CD14-positive monocyte (primary cell): ENCODE results near the gene SPINT3. TPM values are rescaled to one million over a fixed set of nuclear protein-coding genes. Genes with fewer than 3 reads are reported as not detected.

ENCODE experiments used
- DNase-seq, 3 donors: peaks; one replicate each; pipeline ENCODE4 v3.0.0-alpha.2; 2011 to 2022
- H2AFZ ChIP-seq: 2 replicates; pipeline ENCODE4 v1.6.0; 2012; ENCODE audit warnings: mild to moderate bottlenecking, low read depth, low read length, inconsistent platforms; ENCODE audit not compliant: insufficient read depth, poor library complexity, severe bottlenecking
- H3K27ac ChIP-seq, 2 donors: 1 replicate in 1 of 2; 2 replicates in 1 of 2; pipeline ENCODE4 v1.5.1; 2012 to 2013; ENCODE audit warnings: low read length in 2 of 2, control low read depth in 1 of 2, inconsistent platforms in 1 of 2, low read depth in 1 of 2, mild to moderate bottlenecking in 1 of 2
- H3K27me3 ChIP-seq, 2 donors: one replicate each; pipeline versions ENCODE4 v1.6.0 to v1.6.1; 2011 to 2013; ENCODE audit warnings: low read length in 2 of 2; ENCODE audit not compliant: control insufficient read depth in 2 of 2, insufficient read depth in 2 of 2
- H3K36me3 ChIP-seq, 2 donors: replicated peaks in 1 of 2; 1 replicate in 1 of 2; 2 replicates in 1 of 2; pipeline versions ENCODE4 v1.5.1 to v1.6.1; 2012 to 2013; ENCODE audit warnings: low read length in 2 of 2, control low read depth in 1 of 2, inconsistent platforms in 1 of 2, mild to moderate bottlenecking in 1 of 2; ENCODE audit not compliant: insufficient read depth in 2 of 2, control insufficient read depth in 1 of 2
- H3K4me1 ChIP-seq, 2 donors: 1 replicate in 1 of 2; 2 replicates in 1 of 2; pipeline versions ENCODE4 v1.5.1 to v1.6.1; 2012 to 2013; ENCODE audit warnings: low read length in 2 of 2, control low read depth in 1 of 2, inconsistent platforms in 1 of 2, mild to moderate bottlenecking in 1 of 2, moderate library complexity in 1 of 2; ENCODE audit not compliant: insufficient read depth in 2 of 2, control insufficient read depth in 1 of 2
- H3K4me2 ChIP-seq: replicated peaks from 2 replicates; pipeline ENCODE3; 2012; ENCODE audit warnings: low read length, moderate library complexity, mild to moderate bottlenecking; ENCODE audit not compliant: poor library complexity, severe bottlenecking; ENCODE audit errors: extremely low read depth
- H3K4me3 ChIP-seq, 3 experiments: fragments of 200-600 bp in 1 of 3; sonication (generic) in 1 of 3; replicated peaks in 1 of 3; 1 replicate in 2 of 3; 2 replicates in 1 of 3; pipeline ENCODE4 v1.5.1; 2011 to 2013; ENCODE audit warnings: low read length in 3 of 3, mild to moderate bottlenecking in 3 of 3, control low read depth in 2 of 3, low read depth in 2 of 3, inconsistent platforms in 1 of 3, moderate library complexity in 1 of 3
- H3K79me2 ChIP-seq: 2 replicates; pipeline ENCODE4 v1.6.0; 2012; ENCODE audit warnings: mild to moderate bottlenecking, control low read depth, inconsistent platforms, low read length, moderate library complexity; ENCODE audit not compliant: insufficient read depth
- H3K9ac ChIP-seq: 2 replicates; pipeline ENCODE4 v1.6.0; 2017; ENCODE audit warnings: low read length, mild to moderate bottlenecking; ENCODE audit not compliant: insufficient read depth, poor library complexity, severe bottlenecking
- H3K9me3 ChIP-seq, 2 donors: replicated peaks in 1 of 2; 1 replicate in 1 of 2; 2 replicates in 1 of 2; pipeline versions ENCODE4 v1.5.1 to v1.6.1; 2012 to 2013; ENCODE audit warnings: low read length in 2 of 2, control low read depth in 1 of 2; ENCODE audit not compliant: control insufficient read depth in 1 of 2, insufficient read depth in 1 of 2
- H4K20me1 ChIP-seq: 2 replicates; pipeline ENCODE4 v1.6.0; 2012; ENCODE audit warnings: mild to moderate bottlenecking, low read length, control low read depth, moderate library complexity; ENCODE audit not compliant: insufficient read depth
- H3K27ac Mint-ChIP-seq, 7 donors: one replicate each; pipeline ENCODE4 v1.8.0; 2020; ENCODE audit warnings: mild to moderate bottlenecking in 7 of 7, mixed read lengths in 7 of 7, moderate library complexity in 6 of 7, inconsistent platforms in 2 of 7
- H3K27me3 Mint-ChIP-seq, 3 donors: one replicate each; pipeline ENCODE4 v1.8.0; 2021 to 2022; ENCODE audit warnings: low read depth in 3 of 3, mild to moderate bottlenecking in 3 of 3, mixed read lengths in 3 of 3, moderate library complexity in 3 of 3, inconsistent platforms in 1 of 3
- H3K36me3 Mint-ChIP-seq, 2 donors: one replicate each; pipeline ENCODE4 v1.8.0; 2020; ENCODE audit warnings: mixed read lengths in 2 of 2, inconsistent platforms in 1 of 2, mild to moderate bottlenecking in 1 of 2
- H3K4me1 Mint-ChIP-seq: one replicate; pipeline ENCODE4 v1.8.0; 2020; ENCODE audit warnings: mild to moderate bottlenecking, mixed read lengths
- H3K4me3 Mint-ChIP-seq, 2 donors: one replicate each; pipeline ENCODE4 v1.8.0; 2020; ENCODE audit warnings: mild to moderate bottlenecking in 2 of 2, mixed read lengths in 2 of 2, moderate library complexity in 1 of 2
- H3K9me3 Mint-ChIP-seq, 7 donors: one replicate each; pipeline ENCODE4 v1.8.0; 2020 to 2022; ENCODE audit warnings: mixed read lengths in 7 of 7, mild to moderate bottlenecking in 6 of 7, moderate library complexity in 6 of 7, inconsistent platforms in 2 of 7
- WGBS: methylation state at CpG from one replicate; pipeline ENCODE4 v1.1.5; 2013; ENCODE audit warnings: missing lambda C conversion rate; ENCODE audit not compliant: insufficient coverage; 5-methylcytosine and 5-hydroxymethylcytosine counted together
- intact Hi-C, 2 donors: fragments of 100-400 bp; cut with micrococcal nuclease; formaldehyde crosslinking; loops; one replicate each; pipeline versions ENCODE4 v1.15.0 to v1.15.1; 2023
- polyA plus RNA-seq, 3 donors: library from polyadenylated mRNA; depleted of rRNA in 1 of 3; unstranded in 2 of 3; stranded (reverse) in 1 of 3; fragments of 300-500 nt in 2 of 3; fragments of >200 nt in 1 of 3; fragmentation: Illumina TruSeq in 2 of 3; gene quantifications; 1 replicate in 2 of 3; 2 replicates in 1 of 3; pipeline ENCODE4 v1.2.3, GENCODE V29; 2012 to 2021
- TF ChIP-seq, protein P1 (sequence below): fragments of 200-600 bp; IDR thresholded peaks from one replicate; pipeline ENCODE4 v1.8.0; 2022; ENCODE audit warnings: antibody characterized with exemption, mild to moderate bottlenecking

SPINT3 gene
- polyA plus RNA-seq, 3 donors: not detected

GRCh38 chr20:45508068-45508886 lies 7.1 kb downstream of the SPINT3 start:
- peaks cover 5 to 6% of the 10 kb centered on the region in 2 donors for H3K27me3 ChIP-seq
- H3K9me3 ChIP-seq: no peaks in the 10 kb centered on the region
- peaks cover 0 to 2% (median 0%) of the 10 kb centered on the region in 7 donors for H3K9me3 Mint-ChIP-seq
- 84% methylated on average over 7 of the region's 7 CpGs for WGBS
- no peak for DNase-seq
- no peak overlapping the region for H3K4me2 ChIP-seq
- no peak overlapping the region for H2AFZ ChIP-seq
- H3K4me3 ChIP-seq: no peak overlapping the region
- H3K27me3 Mint-ChIP-seq: peaks cover 7 to 23% (median 17%) of the 10 kb centered on the region in 3 donors
- no peaks in the 10 kb centered on the region for H3K4me1 ChIP-seq
- no peaks in the 10 kb centered on the region for H3K4me1 Mint-ChIP-seq
- H3K9ac ChIP-seq: no peak overlapping the region
- H3K79me2 ChIP-seq: no peaks in the 10 kb centered on the region
- intact Hi-C loops: no loop called here
- H3K4me3 Mint-ChIP-seq: no peak overlapping the region
- H3K27ac ChIP-seq: no peak overlapping the region
- H3K36me3 Mint-ChIP-seq: no peaks in the 10 kb centered on the region
- peak overlapping the region in 1 of 7 donors; percentile 46 for H3K27ac Mint-ChIP-seq
- TF ChIP-seq, protein P1, sequence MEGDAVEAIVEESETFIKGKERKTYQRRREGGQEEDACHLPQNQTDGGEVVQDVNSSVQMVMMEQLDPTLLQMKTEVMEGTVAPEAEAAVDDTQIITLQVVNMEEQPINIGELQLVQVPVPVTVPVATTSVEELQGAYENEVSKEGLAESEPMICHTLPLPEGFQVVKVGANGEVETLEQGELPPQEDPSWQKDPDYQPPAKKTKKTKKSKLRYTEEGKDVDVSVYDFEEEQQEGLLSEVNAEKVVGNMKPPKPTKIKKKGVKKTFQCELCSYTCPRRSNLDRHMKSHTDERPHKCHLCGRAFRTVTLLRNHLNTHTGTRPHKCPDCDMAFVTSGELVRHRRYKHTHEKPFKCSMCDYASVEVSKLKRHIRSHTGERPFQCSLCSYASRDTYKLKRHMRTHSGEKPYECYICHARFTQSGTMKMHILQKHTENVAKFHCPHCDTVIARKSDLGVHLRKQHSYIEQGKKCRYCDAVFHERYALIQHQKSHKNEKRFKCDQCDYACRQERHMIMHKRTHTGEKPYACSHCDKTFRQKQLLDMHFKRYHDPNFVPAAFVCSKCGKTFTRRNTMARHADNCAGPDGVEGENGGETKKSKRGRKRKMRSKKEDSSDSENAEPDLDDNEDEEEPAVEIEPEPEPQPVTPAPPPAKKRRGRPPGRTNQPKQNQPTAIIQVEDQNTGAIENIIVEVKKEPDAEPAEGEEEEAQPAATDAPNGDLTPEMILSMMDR: no peak
- no peaks in the 10 kb centered on the region for H4K20me1 ChIP-seq
- H3K36me3 ChIP-seq: no peaks in the 10 kb centered on the region

DNA sequence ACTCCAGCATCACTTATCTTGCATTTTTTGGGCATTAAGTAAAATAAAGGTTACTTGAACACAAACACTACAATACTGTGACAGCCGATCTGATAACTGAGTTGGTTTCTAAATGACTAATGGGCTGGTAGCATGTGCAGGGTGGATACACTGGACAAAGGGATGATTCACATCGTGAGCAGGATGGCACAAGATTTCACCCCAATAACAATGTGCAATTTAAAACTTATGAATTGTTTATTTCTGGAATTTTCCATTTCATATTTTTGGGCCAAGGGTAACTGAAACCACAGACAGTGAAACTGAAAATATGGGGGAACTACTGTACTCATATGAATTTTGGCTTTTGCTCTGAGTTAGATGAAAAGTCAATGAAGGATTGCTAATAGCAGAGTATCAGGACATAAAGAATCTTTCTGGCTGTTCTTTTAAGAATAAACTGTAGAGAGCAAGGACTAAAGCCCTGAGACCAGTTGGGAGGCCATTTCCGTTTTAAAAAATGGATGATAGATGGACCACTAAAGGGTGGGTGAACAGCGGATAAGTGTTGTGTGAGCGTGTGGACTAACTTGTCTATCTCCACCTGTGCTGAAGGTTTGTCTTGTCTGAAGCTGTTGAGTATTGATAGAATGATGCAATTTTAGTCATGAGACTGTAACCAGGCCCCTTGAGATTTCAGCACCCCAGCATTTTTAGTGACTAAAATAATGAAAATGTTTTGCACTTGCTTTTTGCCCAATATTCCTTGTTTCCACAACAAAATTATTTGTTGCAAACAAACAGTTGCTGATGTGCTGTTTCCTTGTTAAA lies 8.2 kb downstream of the SPINT3 start:
- WGBS: 86% methylated on average over 2 of the region's 5 CpGs
- H3K4me3 Mint-ChIP-seq: no peak overlapping the region
- Histone ChIP-seq H3K79me2 (no peaks in the 10 kb centered on the region), H3K27ac (no peak overlapping the region), H3K36me3 (no peaks in the 10 kb centered on the region), H3K9ac (no peak overlapping the region), H3K4me1 (no peaks in the 10 kb centered on the region), H3K4me3 (no peak overlapping the region), H3K4me2 (no peak overlapping the region), H3K9me3 (no peaks in the 10 kb centered on the region), H3K27me3 (peaks cover 5 to 9% of the 10 kb centered on the region in 2 donors), H2AFZ (no peak overlapping the region), H4K20me1 (no peaks in the 10 kb centered on the region)
- intact Hi-C loops: no loop called here
- TF ChIP-seq, protein P1: no peak
- peaks cover 7 to 24% (median 22%) of the 10 kb centered on the region in 3 donors for H3K27me3 Mint-ChIP-seq
- DNase-seq: peak in 1 of 3 donors; percentile 47
- H3K27ac Mint-ChIP-seq: no peak overlapping the region
- no peaks in the 10 kb centered on the region for H3K4me1 Mint-ChIP-seq
- H3K9me3 Mint-ChIP-seq: peaks cover 0 to 1% (median 0%) of the 10 kb centered on the region in 7 donors
- H3K36me3 Mint-ChIP-seq: no peaks in the 10 kb centered on the region
